GM23338 (cell line): Measurements from ENCODE around the gene PLCXD3. TPM values are rescaled to one million over a fixed set of nuclear protein-coding genes. Genes with fewer than 3 reads are reported as not detected.

Experiments used
- ATAC-seq: fragments of 200-7000 bp; cut with Tn5 transposase; 3 replicates; pipeline ENCODE4 v1.9.1; 2020
- DNase-seq: peaks from one replicate; pipeline ENCODE4 v3.0.0-alpha.2; 2015; ENCODE audit warnings: low spot score
- H2AFZ ChIP-seq: fragments of 200-600 bp; sonication (generic); 2 replicates; pipeline ENCODE4 v1.8.0; 2016; ENCODE audit warnings: antibody characterized with exemption, mild to moderate bottlenecking, moderate library complexity
- H3F3A ChIP-seq: fragments of 200-600 bp; sonication (generic); replicated peaks from 2 replicates; pipeline ENCODE4 v1.8.0; 2017; ENCODE audit warnings: antibody characterized with exemption, mixed run types, low read depth
- H3K27ac ChIP-seq: fragments of 200-600 bp; sonication (generic); 2 replicates; pipeline ENCODE4 v1.6.1; 2016; ENCODE audit warnings: low read depth
- H3K27me3 ChIP-seq: fragments of 200-600 bp; sonication (generic); 2 replicates; pipeline ENCODE4 v1.8.0; 2016; ENCODE audit warnings: mild to moderate bottlenecking, mixed run types, moderate library complexity; ENCODE audit not compliant: insufficient read depth
- H3K36me3 ChIP-seq: fragments of 200-600 bp; sonication (generic); 2 replicates; pipeline ENCODE4 v1.8.0; 2016; ENCODE audit warnings: mild to moderate bottlenecking; ENCODE audit not compliant: insufficient read depth
- H3K4me1 ChIP-seq: fragments of 200-600 bp; sonication (generic); 2 replicates; pipeline ENCODE4 v1.8.0; 2016; ENCODE audit warnings: mild to moderate bottlenecking, moderate library complexity; ENCODE audit not compliant: insufficient read depth
- H3K4me2 ChIP-seq: fragments of 200-600 bp; sonication (generic); 2 replicates; pipeline ENCODE4 v1.7.1; 2017; ENCODE audit warnings: mixed run types
- H3K4me3 ChIP-seq: fragments of 200-600 bp; sonication (generic); 2 replicates; pipeline ENCODE4 v1.6.1; 2016; ENCODE audit warnings: mixed run types
- H3K79me2 ChIP-seq: fragments of 200-600 bp; sonication (generic); replicated peaks from 2 replicates; pipeline ENCODE4 v1.8.0; 2017; ENCODE audit warnings: mild to moderate bottlenecking; ENCODE audit not compliant: insufficient read depth
- H3K9me2 ChIP-seq: fragments of 200-600 bp; sonication (generic); 2 replicates; pipeline ENCODE4 v1.8.0; 2017; ENCODE audit not compliant: insufficient read depth
- H4K20me1 ChIP-seq: fragments of 200-600 bp; sonication (generic); replicated peaks from 2 replicates; pipeline ENCODE4 v1.8.0; 2017; ENCODE audit warnings: mild to moderate bottlenecking; ENCODE audit not compliant: insufficient read depth
- H3K27ac Mint-ChIP-seq: 2 replicates; pipeline ENCODE4 v1.8.0; 2020; ENCODE audit warnings: inconsistent platforms, mild to moderate bottlenecking, moderate library complexity, mixed read lengths
- H3K27me3 Mint-ChIP-seq: 3 replicates; pipeline ENCODE4 v1.8.0; 2022; ENCODE audit warnings: low read depth, mild to moderate bottlenecking, moderate library complexity, mixed read lengths, inconsistent platforms; ENCODE audit not compliant: insufficient read depth, poor library complexity
- H3K36me3 Mint-ChIP-seq: 3 replicates; pipeline ENCODE4 v1.8.0; 2021; ENCODE audit warnings: low read depth, mild to moderate bottlenecking, inconsistent platforms, moderate library complexity, mixed read lengths
- H3K4me1 Mint-ChIP-seq: 3 replicates; pipeline ENCODE4 v1.8.0; 2020; ENCODE audit warnings: mild to moderate bottlenecking, inconsistent platforms, mixed read lengths
- H3K4me3 Mint-ChIP-seq: 3 replicates; pipeline ENCODE4 v1.8.0; 2021; ENCODE audit warnings: moderate library complexity, mild to moderate bottlenecking, inconsistent platforms, mixed read lengths
- H3K9me3 Mint-ChIP-seq: 3 replicates; pipeline ENCODE4 v1.8.0; 2020; ENCODE audit warnings: moderate library complexity, mild to moderate bottlenecking, inconsistent platforms, mixed read lengths
- CREB1 ChIP-seq: fragments of 250-450 bp; sonication (Bioruptor Pico); IDR thresholded peaks from 2 replicates; pipeline ENCODE4 v1.5.0; 2020; ENCODE audit warnings: low read depth, mild to moderate bottlenecking, moderate library complexity
- EZH2 ChIP-seq: fragments of 200-600 bp; sonication (generic); IDR thresholded peaks from one replicate; pipeline ENCODE4 v1.8.0; 2017; ENCODE audit warnings: antibody characterized with exemption, mild to moderate bottlenecking, low read depth; ENCODE audit not compliant: unreplicated experiment
- EZH2phosphoT487 ChIP-seq: fragments of 200-600 bp; sonication (generic); IDR thresholded peaks from one replicate; pipeline ENCODE4 v1.8.1; 2018; ENCODE audit warnings: antibody characterized with exemption; ENCODE audit not compliant: unreplicated experiment
- JUNB ChIP-seq: IDR thresholded peaks from one replicate; pipeline ENCODE4 v1.6.1; 2016; ENCODE audit warnings: antibody characterized with exemption; ENCODE audit not compliant: unreplicated experiment
- POLR2AphosphoS5 ChIP-seq: IDR thresholded peaks from 2 replicates; pipeline ENCODE4 v1.6.1; 2016; ENCODE audit warnings: antibody characterized with exemption, low read depth
- STAT1 ChIP-seq: IDR thresholded peaks from one replicate; pipeline ENCODE4 v1.6.1; 2016; ENCODE audit warnings: antibody characterized with exemption; ENCODE audit not compliant: unreplicated experiment
- ZNF114 ChIP-seq: fragments of 250-450 bp; sonication (Bioruptor Pico); IDR thresholded peaks from 2 replicates; pipeline ENCODE4 v1.5.0; 2020; ENCODE audit warnings: mild to moderate bottlenecking, moderate library complexity
- ZNF331 ChIP-seq: fragments of 250-450 bp; sonication (Bioruptor Pico); IDR thresholded peaks from 2 replicates; pipeline ENCODE4 v1.5.0; 2020; ENCODE audit warnings: low read depth, mild to moderate bottlenecking, moderate library complexity
- polyA plus RNA-seq: library from polyadenylated mRNA; unstranded; fragments of >200 nt; fragmentation: Nextera tagmentation; extraction: Ambion mirVana; gene quantifications from 2 replicates; pipeline ENCODE4 v1.2.1, GENCODE V29; 2016
- total RNA-seq: library from RNA; depleted of rRNA; stranded (reverse); fragments of >200 nt; shearing (Covaris generic); gene quantifications from 2 replicates; pipeline ENCODE4 v1.2.3, GENCODE V29; 2014
- TF ChIP-seq, protein P1 (sequence below), 2 experiments: fragments of 200-600 bp in 1 of 2; sonication (generic) in 1 of 2; conservative IDR thresholded peaks; 2 replicates each; pipeline versions ENCODE4 v1.5.1 to v1.6.1; 2016 to 2017; ENCODE audit warnings: antibody characterized with exemption in 2 of 2, low read depth in 2 of 2, mild to moderate bottlenecking in 2 of 2, moderate library complexity in 1 of 2
- TF ChIP-seq, protein P2 (sequence below): IDR thresholded peaks from one replicate; pipeline ENCODE4 v1.6.1; 2018; ENCODE audit warnings: antibody characterized with exemption; ENCODE audit not compliant: unreplicated experiment
- TF ChIP-seq, protein P3 (sequence below): IDR thresholded peaks from 2 replicates; pipeline ENCODE4 v1.6.1; 2016; ENCODE audit warnings: antibody characterized with exemption

PLCXD3 gene
- total and polyA plus RNA-seq, 2 experiments from 2014 or later: 0.03 TPM

DNA sequence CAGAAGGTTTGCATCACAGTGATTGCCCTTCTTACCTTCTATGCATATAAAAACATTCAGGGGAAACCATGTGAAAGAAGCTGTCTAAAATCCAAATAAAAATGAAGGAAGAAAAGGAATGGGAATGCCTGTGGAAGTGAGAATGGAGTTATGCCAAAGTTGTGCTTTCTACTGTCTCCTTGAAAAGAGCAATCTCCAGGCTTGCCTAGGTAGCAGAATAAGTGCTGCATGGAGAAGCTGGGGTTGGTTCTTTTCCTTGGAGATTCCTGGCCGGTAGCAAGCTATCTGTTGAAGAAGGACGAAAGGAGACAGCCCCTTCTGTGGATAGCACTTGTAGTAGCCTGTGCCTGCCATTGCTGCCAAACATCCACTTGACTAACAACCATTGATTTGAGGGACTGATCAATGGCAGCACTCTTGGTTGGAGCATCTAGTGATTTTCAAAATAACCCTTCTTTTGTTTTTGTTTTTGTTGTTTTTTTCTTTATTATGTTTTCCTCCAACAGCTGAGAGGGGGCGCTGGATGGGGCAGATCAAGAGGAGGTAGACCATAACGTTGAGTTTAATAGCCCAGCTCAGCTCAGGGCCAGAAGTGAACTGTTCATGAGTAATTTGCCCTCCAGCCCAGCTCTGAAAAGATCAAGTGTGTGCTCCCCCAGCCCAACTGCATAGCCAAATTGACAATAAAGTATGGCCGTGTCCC lies 1.6 kb downstream of the PLCXD3 start:
- no peaks in the 10 kb centered on the region for H3K9me2 ChIP-seq
- 0 out of 2 replicates have a peak, but pooled peaks cover 4% of the 10 kb centered on the region for H4K20me1 ChIP-seq
- peak overlapping the region; percentile 78; the same call in 1 of the 3 replicates for H3K4me3 Mint-ChIP-seq
- DNase-seq (no peak), ATAC-seq (no peak)
- H3K9me3 Mint-ChIP-seq: no peaks in the 10 kb centered on the region
- no peaks in the 10 kb centered on the region for H3K36me3 ChIP-seq
- peak overlapping the region; percentile 96; the same call in 1 of the 2 replicates for H3K4me2 ChIP-seq
- no peaks in the 10 kb centered on the region for H3K36me3 Mint-ChIP-seq
- H3K4me3 ChIP-seq: peak overlapping the region; percentile 77; the same call in 1 of the 2 replicates
- peaks cover 20% of the 10 kb centered on the region for H3K4me1 Mint-ChIP-seq
- no peaks in the 10 kb centered on the region for H3K79me2 ChIP-seq
- H2AFZ ChIP-seq: peak overlapping the region; percentile 97; the same call in 1 of the 2 replicates
- H3K27me3 Mint-ChIP-seq: peaks cover 28% of the 10 kb centered on the region
- H3K27ac Mint-ChIP-seq: no peak overlapping the region
- no peak overlapping the region for H3K27ac ChIP-seq
- TF ChIP-seq, protein P1, sequence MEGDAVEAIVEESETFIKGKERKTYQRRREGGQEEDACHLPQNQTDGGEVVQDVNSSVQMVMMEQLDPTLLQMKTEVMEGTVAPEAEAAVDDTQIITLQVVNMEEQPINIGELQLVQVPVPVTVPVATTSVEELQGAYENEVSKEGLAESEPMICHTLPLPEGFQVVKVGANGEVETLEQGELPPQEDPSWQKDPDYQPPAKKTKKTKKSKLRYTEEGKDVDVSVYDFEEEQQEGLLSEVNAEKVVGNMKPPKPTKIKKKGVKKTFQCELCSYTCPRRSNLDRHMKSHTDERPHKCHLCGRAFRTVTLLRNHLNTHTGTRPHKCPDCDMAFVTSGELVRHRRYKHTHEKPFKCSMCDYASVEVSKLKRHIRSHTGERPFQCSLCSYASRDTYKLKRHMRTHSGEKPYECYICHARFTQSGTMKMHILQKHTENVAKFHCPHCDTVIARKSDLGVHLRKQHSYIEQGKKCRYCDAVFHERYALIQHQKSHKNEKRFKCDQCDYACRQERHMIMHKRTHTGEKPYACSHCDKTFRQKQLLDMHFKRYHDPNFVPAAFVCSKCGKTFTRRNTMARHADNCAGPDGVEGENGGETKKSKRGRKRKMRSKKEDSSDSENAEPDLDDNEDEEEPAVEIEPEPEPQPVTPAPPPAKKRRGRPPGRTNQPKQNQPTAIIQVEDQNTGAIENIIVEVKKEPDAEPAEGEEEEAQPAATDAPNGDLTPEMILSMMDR (conservative IDR thresholded peaks at IDR 0.05; ENCODE audit: low read depth in 2 of 2): peak in 1 of 2 experiments; percentile 27; a peak in 2 of 4 replicates
- no peak for TF ChIP-seq CREB1 (CRISPR knock-in tag)
- no peak for TF ChIP-seq JUNB
- no peak for TF ChIP-seq EZH2
- H3K27me3 ChIP-seq: peaks cover 43% of the 10 kb centered on the region
- H3F3A ChIP-seq: no peaks in the 10 kb centered on the region
- peaks cover 17% of the 10 kb centered on the region; the same call in 1 of the 2 replicates for H3K4me1 ChIP-seq

DNA sequence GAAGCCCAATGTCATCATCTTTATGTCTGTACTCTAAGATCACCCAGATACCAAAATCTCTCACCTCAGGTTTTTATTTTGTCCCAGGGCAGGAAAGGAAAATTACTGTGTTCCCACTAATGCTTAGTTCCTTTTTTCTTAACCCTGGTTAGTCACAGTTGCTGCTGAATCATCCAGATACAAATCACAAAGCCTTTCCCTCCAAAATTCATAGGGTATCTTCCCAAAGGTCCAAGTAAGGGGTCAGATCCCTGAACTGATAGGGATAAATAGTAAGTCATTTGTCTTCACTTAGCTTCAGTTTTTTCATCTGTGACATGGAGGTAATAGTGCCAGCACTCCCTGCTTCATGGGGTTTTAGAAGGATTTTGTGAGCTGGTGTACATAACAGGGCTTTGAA lies 2.2 kb downstream of the PLCXD3 start:
- 0 out of 2 replicates have a peak, but pooled peaks cover 4% of the 10 kb centered on the region for H4K20me1 ChIP-seq
- H3K4me1 ChIP-seq: peaks cover 17% of the 10 kb centered on the region; the same call in 1 of the 2 replicates
- no peaks in the 10 kb centered on the region for H3K9me2 ChIP-seq
- H3K4me2 ChIP-seq: no peak overlapping the region
- no peaks in the 10 kb centered on the region for H3F3A ChIP-seq
- Mint-ChIP-seq H3K4me1 (peaks cover 20% of the 10 kb centered on the region), H3K27ac (no peak overlapping the region), H3K36me3 (no peaks in the 10 kb centered on the region), H3K27me3 (peaks cover 26% of the 10 kb centered on the region), H3K9me3 (no peaks in the 10 kb centered on the region), H3K4me3 (no peak overlapping the region)
- H3K27me3 ChIP-seq: peaks cover 43% of the 10 kb centered on the region
- ATAC-seq (no peak), DNase-seq (no peak)
- H3K4me3 ChIP-seq: no peak overlapping the region
- H3K79me2 ChIP-seq: no peaks in the 10 kb centered on the region
- no peak overlapping the region for H3K27ac ChIP-seq
- no peaks in the 10 kb centered on the region for H3K36me3 ChIP-seq
- no peak overlapping the region for H2AFZ ChIP-seq
- no peak for TF ChIP-seq CREB1 (CRISPR knock-in tag)
- TF ChIP-seq STAT1: no peak
- no peak for TF ChIP-seq ZNF114 (CRISPR knock-in tag)
- TF ChIP-seq, protein P2, sequence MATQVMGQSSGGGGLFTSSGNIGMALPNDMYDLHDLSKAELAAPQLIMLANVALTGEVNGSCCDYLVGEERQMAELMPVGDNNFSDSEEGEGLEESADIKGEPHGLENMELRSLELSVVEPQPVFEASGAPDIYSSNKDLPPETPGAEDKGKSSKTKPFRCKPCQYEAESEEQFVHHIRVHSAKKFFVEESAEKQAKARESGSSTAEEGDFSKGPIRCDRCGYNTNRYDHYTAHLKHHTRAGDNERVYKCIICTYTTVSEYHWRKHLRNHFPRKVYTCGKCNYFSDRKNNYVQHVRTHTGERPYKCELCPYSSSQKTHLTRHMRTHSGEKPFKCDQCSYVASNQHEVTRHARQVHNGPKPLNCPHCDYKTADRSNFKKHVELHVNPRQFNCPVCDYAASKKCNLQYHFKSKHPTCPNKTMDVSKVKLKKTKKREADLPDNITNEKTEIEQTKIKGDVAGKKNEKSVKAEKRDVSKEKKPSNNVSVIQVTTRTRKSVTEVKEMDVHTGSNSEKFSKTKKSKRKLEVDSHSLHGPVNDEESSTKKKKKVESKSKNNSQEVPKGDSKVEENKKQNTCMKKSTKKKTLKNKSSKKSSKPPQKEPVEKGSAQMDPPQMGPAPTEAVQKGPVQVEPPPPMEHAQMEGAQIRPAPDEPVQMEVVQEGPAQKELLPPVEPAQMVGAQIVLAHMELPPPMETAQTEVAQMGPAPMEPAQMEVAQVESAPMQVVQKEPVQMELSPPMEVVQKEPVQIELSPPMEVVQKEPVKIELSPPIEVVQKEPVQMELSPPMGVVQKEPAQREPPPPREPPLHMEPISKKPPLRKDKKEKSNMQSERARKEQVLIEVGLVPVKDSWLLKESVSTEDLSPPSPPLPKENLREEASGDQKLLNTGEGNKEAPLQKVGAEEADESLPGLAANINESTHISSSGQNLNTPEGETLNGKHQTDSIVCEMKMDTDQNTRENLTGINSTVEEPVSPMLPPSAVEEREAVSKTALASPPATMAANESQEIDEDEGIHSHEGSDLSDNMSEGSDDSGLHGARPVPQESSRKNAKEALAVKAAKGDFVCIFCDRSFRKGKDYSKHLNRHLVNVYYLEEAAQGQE: no peak
- no peak for TF ChIP-seq JUNB
- TF ChIP-seq, protein P1 (conservative IDR thresholded peaks at IDR 0.05; ENCODE audit: low read depth in 2 of 2): no peak
- TF ChIP-seq ZNF331 (CRISPR knock-in tag): no peak
- no peak for TF ChIP-seq EZH2
- TF ChIP-seq, protein P3, sequence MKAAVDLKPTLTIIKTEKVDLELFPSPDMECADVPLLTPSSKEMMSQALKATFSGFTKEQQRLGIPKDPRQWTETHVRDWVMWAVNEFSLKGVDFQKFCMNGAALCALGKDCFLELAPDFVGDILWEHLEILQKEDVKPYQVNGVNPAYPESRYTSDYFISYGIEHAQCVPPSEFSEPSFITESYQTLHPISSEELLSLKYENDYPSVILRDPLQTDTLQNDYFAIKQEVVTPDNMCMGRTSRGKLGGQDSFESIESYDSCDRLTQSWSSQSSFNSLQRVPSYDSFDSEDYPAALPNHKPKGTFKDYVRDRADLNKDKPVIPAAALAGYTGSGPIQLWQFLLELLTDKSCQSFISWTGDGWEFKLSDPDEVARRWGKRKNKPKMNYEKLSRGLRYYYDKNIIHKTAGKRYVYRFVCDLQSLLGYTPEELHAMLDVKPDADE: no peak
- no peak for TF ChIP-seq EZH2phosphoT487
- TF ChIP-seq POLR2AphosphoS5: no peak
